GM19438 (cell line): ENCODE results near the gene UBE2E1.

Source experiments
- ATAC-seq: cut with Tn5 transposase; IDR thresholded peaks from one replicate; pipeline ENCODE4 v1.9.1; 2021; ENCODE audit warnings: low read depth; ENCODE audit not compliant: unreplicated experiment

Gene UBE2E1

GRCh38 chr3:23793528-23794134 lies 12.1 kb upstream of the UBE2E1 start:
- no peak for ATAC-seq

GRCh38 chr3:23795096-23795495 lies 10.7 kb upstream of the UBE2E1 start:
- ATAC-seq, result no peak

GRCh38 chr3:23796518-23796917 lies 9.2 kb upstream of the UBE2E1 start:
- ATAC-seq, result no peak

DNA sequence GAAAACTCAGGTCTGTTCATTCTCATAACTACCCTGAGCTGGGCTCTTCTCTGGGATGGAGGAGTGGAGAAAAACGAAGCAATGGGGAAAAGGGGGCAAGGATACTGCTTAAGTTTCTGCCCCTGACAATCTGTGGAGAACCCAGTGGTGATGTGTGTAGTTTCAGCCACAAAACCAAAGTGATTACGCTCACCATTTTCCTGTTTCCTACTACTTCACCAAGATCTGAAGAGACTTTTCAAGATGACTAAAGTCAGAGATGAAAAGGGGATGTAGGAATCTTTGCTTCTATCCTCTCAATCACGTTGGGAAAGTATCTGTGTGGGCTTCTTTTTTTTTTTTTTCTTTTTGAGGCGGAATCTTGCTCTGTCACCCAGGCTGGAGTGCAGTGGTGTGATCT lies 8.3 kb upstream of the UBE2E1 start:
- peak; percentile 82 for ATAC-seq

- ATAC-seq, result no peak
Measured at GRCh38 chr3:23798456-23798855, 7.3 kb upstream of the UBE2E1 start.

DNA sequence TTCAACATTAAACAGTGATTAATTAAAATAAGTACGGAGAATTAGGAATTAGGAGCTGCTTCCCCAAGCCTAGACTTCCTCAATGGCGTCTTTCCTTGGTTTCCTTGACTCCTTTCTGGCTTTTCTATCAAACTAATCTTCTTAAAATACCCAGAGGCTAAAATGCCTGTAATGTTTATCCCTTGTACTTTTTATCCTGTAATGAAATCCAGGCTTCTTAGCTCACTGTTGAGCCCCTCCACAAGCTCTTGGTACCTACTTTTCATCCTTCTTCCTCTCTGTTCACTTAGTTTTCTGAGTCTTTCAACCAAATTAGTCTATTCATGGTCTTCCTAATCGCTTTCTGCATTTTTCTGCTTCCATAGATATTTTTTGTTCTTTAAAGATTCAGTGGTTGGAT lies 6.9 kb upstream of the UBE2E1 start:
- ATAC-seq, result no peak

GRCh38 chr3:23800731-23801130 lies 5.0 kb upstream of the UBE2E1 start:
- ATAC-seq, result no peak

DNA sequence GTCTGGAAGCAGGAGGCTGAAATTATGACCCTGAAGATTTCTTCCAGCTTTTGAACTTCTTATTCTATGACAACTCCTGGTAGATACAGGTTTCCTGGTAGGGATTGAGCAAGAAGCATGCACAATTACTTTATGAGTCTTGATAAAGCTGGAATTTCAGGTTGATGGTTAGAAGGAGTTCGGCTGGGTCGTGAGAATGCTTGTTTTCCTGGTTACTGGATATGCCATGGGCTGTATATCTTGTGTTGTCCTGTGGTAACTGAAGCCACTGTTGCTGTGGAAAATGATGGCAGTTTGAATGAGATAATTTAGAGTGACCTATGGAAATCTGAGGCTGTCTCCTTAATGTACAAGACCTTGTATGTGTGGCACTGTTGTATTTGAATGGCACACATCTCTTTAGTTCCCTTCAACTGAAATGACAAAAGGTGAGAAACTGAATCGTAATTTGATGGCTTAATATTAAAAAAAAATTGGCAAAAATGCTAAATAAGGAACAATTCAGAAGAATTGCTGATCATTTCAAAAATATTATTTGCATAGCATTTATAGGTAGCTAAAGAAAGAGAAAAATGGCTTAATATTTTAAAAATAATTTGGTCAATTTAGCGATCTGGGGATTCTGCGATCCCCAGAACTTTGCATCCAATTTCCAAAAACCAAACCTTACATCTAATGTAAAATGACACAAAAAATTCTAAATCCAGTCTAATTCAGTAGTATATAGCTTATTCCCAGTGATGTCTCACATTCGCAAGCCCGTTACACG lies 1.1 kb upstream of the UBE2E1 start:
- ATAC-seq, result no peak

DNA sequence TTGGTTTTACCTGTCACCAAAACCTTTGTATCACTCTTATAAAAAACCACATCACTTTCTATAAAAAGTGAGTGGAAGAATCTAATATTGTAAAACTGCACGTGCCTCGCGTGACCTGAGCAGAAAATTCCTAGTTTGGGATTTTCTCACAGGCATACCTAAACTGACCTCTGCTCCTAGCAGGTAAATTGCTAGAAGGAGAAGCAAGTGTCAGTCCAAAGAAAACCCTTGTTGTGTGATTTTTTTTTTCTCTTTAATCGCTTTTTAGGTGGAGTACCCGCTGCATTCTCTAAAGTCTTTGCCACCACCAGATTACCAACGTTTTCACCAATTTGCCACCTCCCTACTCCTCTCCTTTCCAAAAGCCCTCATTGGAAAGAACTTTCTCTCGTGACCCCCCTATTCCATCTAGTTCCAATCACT lies 534 bp upstream of the UBE2E1 start:
- ATAC-seq, result no peak

DNA sequence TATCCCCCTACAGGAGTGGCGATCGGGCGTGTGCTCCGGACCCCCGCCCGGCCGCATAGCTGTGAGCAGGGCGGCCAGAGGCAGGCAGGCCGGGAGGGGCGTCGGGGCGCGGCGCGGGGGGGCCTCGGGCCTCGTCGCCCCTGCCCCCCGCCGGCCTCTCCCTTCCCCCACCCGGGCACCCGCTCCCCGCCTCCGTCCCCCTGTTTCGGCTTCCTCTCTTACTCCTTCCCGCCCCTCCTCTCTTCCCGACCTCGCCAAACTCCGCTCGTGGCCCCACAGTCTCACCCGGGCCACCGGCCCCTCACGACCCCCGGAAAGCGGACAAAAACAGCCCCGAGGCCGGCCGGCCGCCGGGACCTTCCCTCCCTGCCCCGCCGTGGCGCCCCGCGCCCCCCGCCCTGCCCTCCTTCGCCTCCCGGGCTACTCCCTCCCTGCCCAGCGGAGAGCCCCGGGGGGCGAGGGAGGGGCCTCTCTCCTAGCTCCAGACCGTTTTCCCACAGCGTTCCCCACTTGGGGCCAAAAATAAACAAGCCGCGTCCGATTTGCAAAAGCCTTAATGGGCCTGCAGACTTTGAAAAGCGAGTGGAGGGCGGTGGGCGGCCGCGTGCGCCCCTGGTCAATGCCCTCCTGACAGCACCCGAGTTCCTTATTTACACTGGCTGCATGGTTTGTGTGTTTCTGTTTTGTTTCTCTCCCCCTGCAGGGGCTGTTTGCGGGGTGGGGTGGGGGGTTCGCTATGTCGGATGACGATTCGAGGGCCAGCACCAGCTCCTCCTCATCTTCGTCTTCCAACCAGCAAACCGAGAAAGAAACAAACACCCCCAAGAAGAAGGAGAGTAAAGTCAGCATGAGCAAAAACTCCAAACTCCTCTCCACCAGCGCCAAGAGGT lies 1.0 kb downstream of the UBE2E1 start:
- no peak for ATAC-seq

- ATAC-seq, result no peak
Measured at GRCh38 chr3:23807424-23808015, 1.8 kb downstream of the UBE2E1 start.

DNA sequence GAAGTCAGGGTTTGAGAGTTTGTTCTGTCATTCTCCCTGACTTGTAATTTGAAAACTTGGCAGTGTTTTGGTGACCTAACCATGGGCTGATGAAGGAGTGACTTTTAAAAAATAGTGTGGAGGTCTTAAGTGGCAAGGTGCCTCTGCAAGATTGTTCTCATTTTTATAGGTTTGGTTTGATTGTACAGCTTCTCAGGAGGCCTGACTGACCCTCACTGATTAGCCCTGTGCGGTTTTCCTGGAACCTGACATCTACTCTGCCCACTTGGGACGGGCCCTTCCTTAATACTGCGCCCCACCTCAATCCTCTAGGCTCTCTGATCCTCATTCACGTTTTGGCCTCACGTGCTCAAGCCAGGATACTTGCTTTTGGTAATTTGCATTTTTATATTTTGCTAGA lies 2.8 kb downstream of the UBE2E1 start:
- no peak for ATAC-seq

DNA sequence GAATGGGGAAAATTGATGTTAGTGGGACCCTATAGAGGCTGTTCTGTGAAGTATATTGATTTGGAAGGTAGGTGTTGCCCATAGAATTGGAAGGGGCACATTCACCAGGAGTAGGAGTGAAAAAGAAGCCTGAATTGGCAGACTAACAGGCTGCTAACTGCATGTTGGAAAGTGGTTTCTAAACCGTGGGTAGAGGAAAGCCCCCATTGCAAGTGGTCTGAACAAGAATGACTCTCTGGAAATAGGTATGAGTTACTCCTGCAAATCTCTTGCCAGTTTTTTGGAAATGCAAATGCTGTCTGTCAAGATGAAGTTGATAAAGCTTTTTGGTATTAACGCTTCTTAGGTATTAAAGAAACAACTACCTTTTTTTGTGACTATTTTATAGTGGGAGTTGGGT lies 3.5 kb downstream of the UBE2E1 start:
- no peak for ATAC-seq

- no peak for ATAC-seq
Measured at GRCh38 chr3:23809840-23810342, 4.1 kb downstream of the UBE2E1 start.

DNA sequence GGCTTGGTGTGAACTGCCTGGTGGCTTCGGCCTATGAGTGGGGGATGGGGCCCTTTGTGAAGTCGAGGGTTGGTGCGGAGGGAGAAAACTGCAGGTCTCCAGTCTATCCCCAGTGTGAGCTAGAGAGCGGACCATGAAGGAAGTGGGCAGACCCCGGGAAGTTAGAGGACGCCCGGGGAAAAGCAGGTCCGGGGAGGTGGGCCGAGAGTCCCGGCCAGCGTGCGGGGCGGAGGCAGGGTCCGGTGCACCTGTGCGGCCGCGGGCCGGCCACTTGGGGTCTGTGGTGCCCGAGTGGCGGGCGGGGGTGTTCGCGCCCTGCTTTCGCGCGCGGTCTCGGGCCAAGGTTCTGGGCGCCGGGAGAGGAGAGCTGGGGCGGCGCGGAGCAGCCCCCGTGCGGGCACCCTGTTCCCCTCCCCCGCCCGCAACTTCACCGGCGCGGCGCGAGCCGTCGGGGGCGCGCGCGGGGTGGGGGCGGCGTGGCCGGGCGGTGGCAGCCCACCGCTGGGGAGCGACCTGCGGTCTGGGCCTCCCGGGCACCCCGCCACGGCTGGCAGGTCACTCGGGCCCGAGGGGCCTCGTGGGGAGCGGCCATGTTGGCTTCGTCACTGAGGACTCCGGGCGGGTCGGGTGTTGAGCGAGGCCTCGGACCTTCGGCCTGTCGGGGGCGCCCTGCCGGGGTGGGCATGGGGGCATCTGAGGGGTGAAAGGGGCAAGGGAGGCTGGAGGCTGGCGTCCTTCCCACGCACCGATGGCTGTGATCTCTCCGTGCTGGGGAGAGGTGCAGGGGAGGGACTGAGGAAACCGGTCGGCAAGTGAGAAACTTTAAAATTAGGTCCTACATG lies 4.8 kb downstream of the UBE2E1 start:
- ATAC-seq, result peak; percentile 17

DNA sequence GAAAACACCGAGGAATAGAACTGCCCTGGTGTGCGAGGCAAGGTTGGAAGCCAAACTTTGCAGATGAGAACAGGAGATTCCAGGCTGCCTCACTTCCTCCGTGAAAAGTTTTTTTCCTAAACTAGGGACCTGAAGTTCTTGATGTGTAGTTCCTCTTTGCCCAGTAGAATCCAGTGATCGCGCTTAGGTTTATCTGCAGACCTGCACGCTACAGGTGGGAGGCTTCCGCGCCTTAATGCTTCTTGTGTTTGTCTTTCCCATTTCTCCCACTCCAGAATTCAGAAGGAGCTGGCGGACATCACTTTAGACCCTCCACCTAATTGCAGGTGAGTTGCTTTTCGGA lies 5.4 kb downstream of the UBE2E1 start:
- ATAC-seq, result no peak

DNA sequence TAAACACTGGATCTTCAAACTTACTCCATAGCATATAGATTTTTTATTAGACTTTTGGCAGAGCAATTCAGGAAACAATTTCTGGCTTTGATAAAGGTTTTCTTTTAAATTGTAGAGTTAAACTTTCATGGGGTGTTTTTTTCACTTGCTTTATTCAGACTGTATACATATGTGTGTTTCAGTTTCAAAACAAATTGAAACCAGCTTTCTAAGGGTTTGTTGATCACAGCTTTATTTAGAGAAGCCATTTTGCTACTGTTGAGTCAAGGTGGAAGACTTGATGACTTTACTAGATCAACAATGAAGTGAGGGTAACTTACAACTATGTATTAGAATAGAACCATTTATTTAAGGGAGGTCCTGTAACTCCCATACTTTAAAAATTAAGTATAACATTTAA lies 6.2 kb downstream of the UBE2E1 start:
- ATAC-seq, result peak; percentile 47

- no peak for ATAC-seq
Measured at GRCh38 chr3:23815879-23816278, 10.1 kb downstream of the UBE2E1 start.

GRCh38 chr3:23816721-23817120 lies 11.0 kb downstream of the UBE2E1 start:
- ATAC-seq, result no peak
